Astrocyte of the cerebellum (primary cell): ENCODE results near the gene KIRREL3.

Source experiments
- DNase-seq: peaks from one replicate; pipeline ENCODE4 v3.0.0-alpha.2; 2011; ENCODE audit warnings: low read depth
- H3K4me3 ChIP-seq: 2 replicates; pipeline ENCODE4 v1.5.1; 2011; ENCODE audit warnings: mild to moderate bottlenecking, low read depth, low read length, moderate library complexity
- in situ Hi-C: cut with HindIII; loops from 2 replicates; pipeline ENCODE4 v1.10.0; 2017; ENCODE audit warnings: low sequenced_read_pairs
- TF ChIP-seq, protein P1 (sequence below): IDR thresholded peaks from 2 replicates; pipeline ENCODE4 v1.5.1; 2012; ENCODE audit warnings: low read length, low read depth, moderate library complexity, mild to moderate bottlenecking; ENCODE audit errors: missing control alignments

The KIRREL3 gene

DNA sequence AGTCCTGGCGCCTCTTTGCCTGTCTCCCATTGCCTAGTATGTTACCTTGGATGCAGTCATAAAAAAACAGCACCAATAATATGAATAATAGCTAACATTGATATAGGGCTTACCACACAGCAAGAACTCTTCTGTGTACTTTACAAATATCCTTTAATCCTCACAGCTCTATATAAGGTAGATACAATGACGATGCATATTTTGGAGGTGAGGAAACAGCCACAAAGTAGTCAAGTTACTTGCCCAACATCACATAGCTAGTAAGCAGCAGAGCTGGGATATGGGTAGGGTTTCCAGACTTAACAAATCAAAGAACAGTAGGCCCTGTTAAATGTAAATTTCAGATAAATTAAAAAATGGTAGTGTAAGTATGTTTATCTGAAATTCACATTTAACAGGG lies 516.3 kb downstream of the KIRREL3 start:
- TF ChIP-seq, protein P1, sequence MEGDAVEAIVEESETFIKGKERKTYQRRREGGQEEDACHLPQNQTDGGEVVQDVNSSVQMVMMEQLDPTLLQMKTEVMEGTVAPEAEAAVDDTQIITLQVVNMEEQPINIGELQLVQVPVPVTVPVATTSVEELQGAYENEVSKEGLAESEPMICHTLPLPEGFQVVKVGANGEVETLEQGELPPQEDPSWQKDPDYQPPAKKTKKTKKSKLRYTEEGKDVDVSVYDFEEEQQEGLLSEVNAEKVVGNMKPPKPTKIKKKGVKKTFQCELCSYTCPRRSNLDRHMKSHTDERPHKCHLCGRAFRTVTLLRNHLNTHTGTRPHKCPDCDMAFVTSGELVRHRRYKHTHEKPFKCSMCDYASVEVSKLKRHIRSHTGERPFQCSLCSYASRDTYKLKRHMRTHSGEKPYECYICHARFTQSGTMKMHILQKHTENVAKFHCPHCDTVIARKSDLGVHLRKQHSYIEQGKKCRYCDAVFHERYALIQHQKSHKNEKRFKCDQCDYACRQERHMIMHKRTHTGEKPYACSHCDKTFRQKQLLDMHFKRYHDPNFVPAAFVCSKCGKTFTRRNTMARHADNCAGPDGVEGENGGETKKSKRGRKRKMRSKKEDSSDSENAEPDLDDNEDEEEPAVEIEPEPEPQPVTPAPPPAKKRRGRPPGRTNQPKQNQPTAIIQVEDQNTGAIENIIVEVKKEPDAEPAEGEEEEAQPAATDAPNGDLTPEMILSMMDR, result no peak
- in situ Hi-C loops, result no loop called here
- peak; percentile 19 for DNase-seq
- no peak overlapping the region for H3K4me3 ChIP-seq

DNA sequence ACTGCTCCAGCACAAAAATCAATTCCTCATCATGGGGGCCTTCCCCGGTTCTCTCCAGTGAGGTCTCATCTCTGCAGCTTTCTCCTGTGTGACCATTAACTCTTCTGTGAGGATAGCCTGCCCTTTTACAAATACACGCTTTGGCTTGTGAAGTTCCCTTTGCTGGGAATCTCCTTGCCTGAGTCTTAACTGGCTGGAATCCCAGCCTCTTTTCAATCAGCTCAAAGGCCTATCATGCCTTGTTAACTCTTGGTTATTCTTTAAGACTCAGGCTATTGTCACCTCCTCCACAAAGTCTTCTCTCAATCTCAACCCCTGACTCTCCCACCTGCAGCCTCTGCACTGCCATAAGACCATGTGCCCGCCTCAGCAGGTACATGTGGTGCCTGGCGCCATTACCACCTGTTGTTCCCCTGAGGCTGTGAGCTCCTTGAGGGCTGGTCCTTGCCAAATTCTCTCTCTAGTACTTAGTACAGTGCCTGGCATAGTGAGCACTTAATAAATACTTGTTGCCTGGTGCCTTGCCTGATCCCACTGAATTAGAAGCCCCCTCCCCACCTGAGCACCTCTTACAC lies 516.9 kb downstream of the KIRREL3 start:
- DNase-seq, result no peak
- H3K4me3 ChIP-seq, result no peak overlapping the region
- TF ChIP-seq, protein P1, result no peak
- in situ Hi-C loops, result no loop called here

DNA sequence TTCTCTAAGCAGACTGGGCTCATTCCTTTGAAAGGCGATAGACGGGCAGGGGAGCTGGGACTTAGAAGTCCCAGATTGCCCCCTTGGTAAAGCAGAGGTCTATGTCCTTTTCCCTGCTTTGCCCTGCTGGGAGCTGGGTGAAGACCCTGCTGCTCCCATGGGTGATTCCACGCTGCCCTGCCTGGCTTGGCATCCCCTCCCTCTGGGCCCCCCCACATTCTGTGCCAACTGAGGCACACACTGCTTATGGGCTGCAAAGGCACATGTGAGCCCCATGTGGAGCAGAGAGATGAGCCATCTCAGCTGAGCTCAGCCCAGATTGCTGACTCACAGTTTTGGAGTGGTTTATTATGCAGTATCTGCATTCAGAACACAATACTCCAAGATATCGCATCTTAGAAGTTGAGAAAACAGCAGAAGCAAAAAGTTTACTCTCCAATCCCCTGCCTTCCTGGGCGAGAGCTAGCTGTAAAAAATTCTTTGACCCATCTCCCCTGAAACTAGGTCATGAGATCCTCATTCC lies 517.9 kb downstream of the KIRREL3 start:
- DNase-seq, result no peak
- TF ChIP-seq, protein P1, result no peak
- in situ Hi-C loops, result no loop called here
- H3K4me3 ChIP-seq, result no peak overlapping the region

DNA sequence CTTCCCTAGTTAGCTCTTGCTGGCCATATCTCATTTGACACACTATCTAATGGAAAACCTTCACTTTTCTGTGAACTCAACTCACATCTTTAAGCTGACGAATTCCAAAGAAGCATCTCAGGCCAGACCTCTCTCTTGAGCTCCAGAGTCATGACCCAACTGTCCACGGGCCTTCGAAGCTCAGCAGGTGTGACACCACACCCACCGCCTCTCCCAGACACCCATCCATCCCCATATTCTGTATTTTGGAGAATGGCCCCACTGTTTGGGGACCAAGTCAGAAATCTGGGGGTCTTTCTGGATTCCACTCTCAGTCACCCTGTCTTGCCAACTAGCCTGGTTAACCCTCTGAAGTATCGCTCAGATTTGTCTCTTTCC lies 519.3 kb downstream of the KIRREL3 start:
- no peak overlapping the region for H3K4me3 ChIP-seq
- TF ChIP-seq, protein P1, result no peak
- DNase-seq, result no peak
- in situ Hi-C loops, result no loop called here

DNA sequence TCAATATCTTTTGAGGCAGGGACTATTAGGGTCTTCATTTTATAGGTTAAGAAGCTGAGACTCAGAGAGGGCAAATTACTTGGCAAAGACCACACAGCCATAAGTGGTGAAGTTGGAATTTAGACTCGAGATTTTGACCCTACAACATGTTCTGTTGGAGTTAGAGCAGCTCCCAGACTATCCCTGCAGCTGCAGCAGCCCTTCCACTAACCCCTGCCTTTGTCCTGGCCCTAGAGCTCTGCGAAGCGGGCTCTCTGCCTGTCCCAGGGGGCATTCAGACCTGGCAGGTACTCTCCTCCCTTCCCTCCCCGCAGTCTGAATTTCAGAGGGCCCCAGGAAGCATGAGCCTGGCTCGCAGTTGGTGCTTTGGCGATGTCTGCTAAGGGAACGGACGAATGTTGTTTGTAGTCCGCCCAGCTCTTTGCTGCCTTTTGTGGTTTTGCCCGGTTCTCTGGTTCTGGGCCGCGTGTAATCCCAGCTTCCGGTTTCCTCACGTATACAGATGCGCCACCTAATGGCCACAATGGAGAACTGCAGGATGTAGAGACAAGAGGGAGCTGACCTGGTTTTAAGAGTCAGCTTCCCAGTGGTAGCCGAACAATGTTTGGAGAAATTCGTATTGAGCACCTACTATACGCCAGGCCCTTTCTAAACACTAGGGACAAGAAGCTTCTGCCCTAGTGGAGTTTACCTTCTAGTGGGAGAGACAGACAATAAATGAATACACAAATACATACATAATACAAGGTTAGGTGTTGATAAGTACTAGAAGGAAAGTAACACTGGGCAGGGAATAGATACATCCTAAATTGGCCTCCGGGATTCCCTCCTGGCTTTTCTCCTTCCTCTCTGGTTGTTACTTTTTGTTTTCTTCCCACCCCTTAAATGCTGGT lies 519.9 kb downstream of the KIRREL3 start:
- TF ChIP-seq, protein P1, result peak; percentile 95
- DNase-seq, result peak; percentile 81
- in situ Hi-C loops, result no loop called here
- no peak overlapping the region for H3K4me3 ChIP-seq

DNA sequence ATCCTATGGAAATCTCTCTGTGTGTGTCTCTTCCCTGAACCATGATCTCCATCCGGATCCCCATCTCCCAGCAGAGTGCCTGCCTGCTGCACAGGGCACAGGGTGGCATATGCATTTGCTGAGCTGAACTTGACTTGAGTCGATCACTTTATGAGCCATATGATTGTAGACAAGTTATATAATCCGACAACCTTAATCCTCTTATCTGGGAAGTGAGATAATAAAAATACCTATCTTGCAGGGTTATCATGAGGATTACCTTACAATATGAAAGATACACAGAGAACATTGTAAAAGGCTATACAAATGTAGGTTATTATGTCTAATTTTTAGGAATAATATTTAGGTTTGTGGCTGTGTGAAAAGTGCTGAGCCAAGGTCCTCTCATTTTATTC lies 520.6 kb downstream of the KIRREL3 start:
- TF ChIP-seq, protein P1, result no peak
- no peak for DNase-seq
- in situ Hi-C loops, result no loop called here
- H3K4me3 ChIP-seq, result no peak overlapping the region
